ENCODE measurements around the gene NAPA. TPM values are rescaled to one million over a fixed set of nuclear protein-coding genes. Genes with fewer than 3 reads are reported as not detected.

The NAPA gene
- total and polyA plus RNA-seq, 3 donors from 2014 or later: 194 to 257 (median 227) TPM

GRCh38 chr19:47469363-47469700 lies 45.5 kb downstream of the NAPA start:
- Histone ChIP-seq H3K27me3 (no peaks in the 10 kb centered on the region), H3K36me3 (ENCODE audit: low read depth, missing control alignments) (no peaks in the 10 kb centered on the region), H3K9me3 (no peaks in the 10 kb centered on the region), H3K4me1 (peaks cover 13% of the 10 kb centered on the region), H3K27ac (no peak overlapping the region), H3K4me3 (no peak overlapping the region)
- no peak for DNase-seq
- TF ChIP-seq CTCF (IDR thresholded peaks at IDR 0.05) (no peak), POLR2A (IDR thresholded peaks at IDR 0.05) (no peak)
- intact Hi-C loops (cut with DNase I; ENCODE audit: low total_unique reads): no loop called here
- 24 to 25% methylated on average over 6 of the region's 6 CpGs for WGBS, 2 donors

- no peak for TF ChIP-seq POLR2A (IDR thresholded peaks at IDR 0.05)
- TF ChIP-seq CTCF (IDR thresholded peaks at IDR 0.05): no peak
- WGBS, 2 donors: 47 to 50% methylated on average over 9 of the region's 9 CpGs
- H3K4me1 ChIP-seq: peaks cover 13% of the 10 kb centered on the region
- H3K36me3 ChIP-seq (ENCODE audit: low read depth, missing control alignments): no peaks in the 10 kb centered on the region
- intact Hi-C loops (cut with DNase I; ENCODE audit: low total_unique reads): no loop called here
- no peaks in the 10 kb centered on the region for H3K27me3 ChIP-seq
- no peak for DNase-seq
- no peak overlapping the region for H3K4me3 ChIP-seq
- no peak overlapping the region for H3K27ac ChIP-seq
- H3K9me3 ChIP-seq: no peaks in the 10 kb centered on the region
Measured at GRCh38 chr19:47467914-47468313, 46.9 kb downstream of the NAPA start.

GRCh38 chr19:47465957-47466356 lies 48.9 kb downstream of the NAPA start:
- Histone ChIP-seq H3K27ac (no peak overlapping the region), H3K27me3 (no peaks in the 10 kb centered on the region), H3K4me3 (no peak overlapping the region), H3K4me1 (peaks cover under 1% of the 10 kb centered on the region), H3K9me3 (no peaks in the 10 kb centered on the region), H3K36me3 (ENCODE audit: low read depth, missing control alignments) (no peaks in the 10 kb centered on the region)
- no peak for DNase-seq
- TF ChIP-seq CTCF (IDR thresholded peaks at IDR 0.05) (no peak), POLR2A (IDR thresholded peaks at IDR 0.05) (no peak)
- intact Hi-C loops (cut with DNase I; ENCODE audit: low total_unique reads): no loop called here
- 85% methylated on average over 14 to 27 of the region's 27 CpGs for WGBS, 2 donors

- no peaks in the 10 kb centered on the region for H3K9me3 ChIP-seq
- no peaks in the 10 kb centered on the region for H3K36me3 ChIP-seq (ENCODE audit: low read depth, missing control alignments)
- TF ChIP-seq POLR2A (IDR thresholded peaks at IDR 0.05) (no peak), CTCF (IDR thresholded peaks at IDR 0.05) (no peak)
- no peak overlapping the region for H3K27ac ChIP-seq
- intact Hi-C loops (cut with DNase I; ENCODE audit: low total_unique reads): no loop called here
- H3K4me3 ChIP-seq: no peak overlapping the region
- H3K4me1 ChIP-seq: no peaks in the 10 kb centered on the region
- WGBS, 2 donors: 81 to 83% methylated on average over 10 of the region's 10 CpGs
- DNase-seq: no peak
- H3K27me3 ChIP-seq: no peaks in the 10 kb centered on the region
Measured at GRCh38 chr19:47464675-47465419, 50.0 kb downstream of the NAPA start.

- no peak overlapping the region for H3K27ac ChIP-seq
- TF ChIP-seq CTCF (IDR thresholded peaks at IDR 0.05) (no peak), POLR2A (IDR thresholded peaks at IDR 0.05) (no peak)
- no peak for DNase-seq
- peaks cover 4% of the 10 kb centered on the region for H3K4me1 ChIP-seq
- H3K36me3 ChIP-seq (ENCODE audit: low read depth, missing control alignments): no peaks in the 10 kb centered on the region
- H3K27me3 ChIP-seq: no peaks in the 10 kb centered on the region
- WGBS, 2 donors: 86 to 91% methylated on average over 5 of the region's 5 CpGs
- intact Hi-C loops (cut with DNase I; ENCODE audit: low total_unique reads): no loop called here
- H3K9me3 ChIP-seq: no peaks in the 10 kb centered on the region
- H3K4me3 ChIP-seq: no peak overlapping the region
Measured at GRCh38 chr19:47461876-47462275, 53.0 kb downstream of the NAPA start.

All from testis (tissue), 3 donors.